ENCODE measurements around the gene CCDC88B.

DNA sequence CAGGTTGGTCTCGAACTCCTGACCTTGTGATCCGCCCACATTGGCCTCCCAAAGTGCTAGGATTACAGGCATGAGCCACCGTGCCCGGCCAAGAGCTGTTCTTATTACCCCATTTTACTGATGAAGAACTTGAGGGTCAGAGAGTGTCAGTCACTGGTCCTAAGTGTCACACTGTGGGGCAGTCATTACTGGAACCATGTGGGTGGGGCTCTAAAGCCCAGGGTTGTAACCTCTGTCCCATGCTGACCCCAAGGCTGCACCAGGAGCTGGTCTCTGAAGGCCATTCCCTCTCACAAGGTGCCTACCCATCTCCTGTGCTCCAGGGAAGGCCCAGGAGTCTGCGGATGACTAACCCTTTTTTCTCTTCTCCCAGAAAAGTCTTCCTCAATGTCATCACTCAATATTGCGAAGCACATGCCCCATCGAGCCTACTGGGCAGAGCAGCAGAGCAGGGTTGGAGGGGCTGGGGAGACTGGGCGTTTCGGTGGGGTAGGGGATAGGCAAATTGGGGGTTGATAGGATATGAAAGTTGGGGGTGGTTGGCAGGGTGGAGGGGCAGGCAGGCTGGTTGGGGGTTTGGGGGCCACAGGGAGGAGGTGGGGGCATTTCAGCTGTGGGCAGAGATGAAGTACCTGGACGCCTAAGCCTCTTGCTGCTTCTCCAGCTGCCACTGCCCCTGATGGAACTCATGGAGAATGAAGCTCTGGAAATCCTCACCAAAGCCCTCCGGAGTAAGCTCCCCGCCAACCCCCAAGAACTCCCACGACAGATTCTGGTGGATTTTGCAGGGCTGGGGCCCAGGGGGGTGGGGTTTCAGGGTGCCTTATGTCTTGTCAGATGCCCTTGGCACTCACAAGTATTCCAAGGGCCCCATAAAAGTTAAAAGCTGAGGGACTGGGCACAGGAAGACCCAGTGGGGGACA lies 36.6 kb upstream of the CCDC88B start:
- no peak for TF ChIP-seq POLR2AphosphoS5 (IDR thresholded peaks at IDR 0.05; ENCODE audit: low read depth, low read length)
- TF ChIP-seq, protein P1, sequence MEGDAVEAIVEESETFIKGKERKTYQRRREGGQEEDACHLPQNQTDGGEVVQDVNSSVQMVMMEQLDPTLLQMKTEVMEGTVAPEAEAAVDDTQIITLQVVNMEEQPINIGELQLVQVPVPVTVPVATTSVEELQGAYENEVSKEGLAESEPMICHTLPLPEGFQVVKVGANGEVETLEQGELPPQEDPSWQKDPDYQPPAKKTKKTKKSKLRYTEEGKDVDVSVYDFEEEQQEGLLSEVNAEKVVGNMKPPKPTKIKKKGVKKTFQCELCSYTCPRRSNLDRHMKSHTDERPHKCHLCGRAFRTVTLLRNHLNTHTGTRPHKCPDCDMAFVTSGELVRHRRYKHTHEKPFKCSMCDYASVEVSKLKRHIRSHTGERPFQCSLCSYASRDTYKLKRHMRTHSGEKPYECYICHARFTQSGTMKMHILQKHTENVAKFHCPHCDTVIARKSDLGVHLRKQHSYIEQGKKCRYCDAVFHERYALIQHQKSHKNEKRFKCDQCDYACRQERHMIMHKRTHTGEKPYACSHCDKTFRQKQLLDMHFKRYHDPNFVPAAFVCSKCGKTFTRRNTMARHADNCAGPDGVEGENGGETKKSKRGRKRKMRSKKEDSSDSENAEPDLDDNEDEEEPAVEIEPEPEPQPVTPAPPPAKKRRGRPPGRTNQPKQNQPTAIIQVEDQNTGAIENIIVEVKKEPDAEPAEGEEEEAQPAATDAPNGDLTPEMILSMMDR (IDR thresholded peaks at IDR 0.05) = no peak
- TF ChIP-seq, protein P2, sequence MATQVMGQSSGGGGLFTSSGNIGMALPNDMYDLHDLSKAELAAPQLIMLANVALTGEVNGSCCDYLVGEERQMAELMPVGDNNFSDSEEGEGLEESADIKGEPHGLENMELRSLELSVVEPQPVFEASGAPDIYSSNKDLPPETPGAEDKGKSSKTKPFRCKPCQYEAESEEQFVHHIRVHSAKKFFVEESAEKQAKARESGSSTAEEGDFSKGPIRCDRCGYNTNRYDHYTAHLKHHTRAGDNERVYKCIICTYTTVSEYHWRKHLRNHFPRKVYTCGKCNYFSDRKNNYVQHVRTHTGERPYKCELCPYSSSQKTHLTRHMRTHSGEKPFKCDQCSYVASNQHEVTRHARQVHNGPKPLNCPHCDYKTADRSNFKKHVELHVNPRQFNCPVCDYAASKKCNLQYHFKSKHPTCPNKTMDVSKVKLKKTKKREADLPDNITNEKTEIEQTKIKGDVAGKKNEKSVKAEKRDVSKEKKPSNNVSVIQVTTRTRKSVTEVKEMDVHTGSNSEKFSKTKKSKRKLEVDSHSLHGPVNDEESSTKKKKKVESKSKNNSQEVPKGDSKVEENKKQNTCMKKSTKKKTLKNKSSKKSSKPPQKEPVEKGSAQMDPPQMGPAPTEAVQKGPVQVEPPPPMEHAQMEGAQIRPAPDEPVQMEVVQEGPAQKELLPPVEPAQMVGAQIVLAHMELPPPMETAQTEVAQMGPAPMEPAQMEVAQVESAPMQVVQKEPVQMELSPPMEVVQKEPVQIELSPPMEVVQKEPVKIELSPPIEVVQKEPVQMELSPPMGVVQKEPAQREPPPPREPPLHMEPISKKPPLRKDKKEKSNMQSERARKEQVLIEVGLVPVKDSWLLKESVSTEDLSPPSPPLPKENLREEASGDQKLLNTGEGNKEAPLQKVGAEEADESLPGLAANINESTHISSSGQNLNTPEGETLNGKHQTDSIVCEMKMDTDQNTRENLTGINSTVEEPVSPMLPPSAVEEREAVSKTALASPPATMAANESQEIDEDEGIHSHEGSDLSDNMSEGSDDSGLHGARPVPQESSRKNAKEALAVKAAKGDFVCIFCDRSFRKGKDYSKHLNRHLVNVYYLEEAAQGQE (IDR thresholded peaks at IDR 0.05; ENCODE audit: insufficient read depth in 1 of 2, low read depth in 2 of 2, low read length in 1 of 2) = no peak
- no peak for TF ChIP-seq SIN3A (IDR thresholded peaks at IDR 0.05; ENCODE audit: borderline replicate concordance, insufficient read depth, low read depth, low read length)

Data from Panc1 (cell line).